ENCODE measurements around the gene TP53I13.
"Not testable (repeated sequence)": the region's sequence is repeated elsewhere in the genome, so short reads cannot be mapped to it uniquely, and the experiment has no call there.

Gene TP53I13

GRCh38 chr17:29568331-29569244 is at the start of gene TP53I13:
TP53I13 (plus strand) TSS chr17:29568701; CDS start chr17:29568759, 58 bp downstream.
- peak; percentile 94 for DNase-seq

GRCh38 chr17:29524692-29525091 is 43.8 kb upstream of the TP53I13 start:
- no peak for DNase-seq

- DNase-seq = no peak
These were observed 42.2 kb upstream of the TP53I13 start for GRCh38 chr17:29526322-29526721.

GRCh38 chr17:29533976-29534375 is 34.5 kb upstream of the TP53I13 start:
- no peak for DNase-seq

GRCh38 chr17:29544066-29544465 is 24.4 kb upstream of the TP53I13 start:
- DNase-seq = no peak

- no peak for DNase-seq
These were observed 22.4 kb upstream of the TP53I13 start for GRCh38 chr17:29546085-29546484.

GRCh38 chr17:29546830-29547229 is 21.7 kb upstream of the TP53I13 start:
- DNase-seq = no peak

GRCh38 chr17:29549177-29549923 is 19.2 kb upstream of the TP53I13 start:
- no peak for DNase-seq

GRCh38 chr17:29555840-29556239 is 12.7 kb upstream of the TP53I13 start:
- no peak for DNase-seq

- no peak for DNase-seq
These were observed 11.3 kb upstream of the TP53I13 start for GRCh38 chr17:29557085-29557738.

- no peak for DNase-seq
These were observed 10.8 kb upstream of the TP53I13 start for GRCh38 chr17:29557739-29558116.

GRCh38 chr17:29558139-29558538 is 10.4 kb upstream of the TP53I13 start:
- DNase-seq = not testable (repeated sequence)

GRCh38 chr17:29559640-29560039 is 8.9 kb upstream of the TP53I13 start:
- no peak for DNase-seq

- DNase-seq = no peak
These were observed 8.2 kb upstream of the TP53I13 start for GRCh38 chr17:29560316-29560715.

- DNase-seq = no peak
These were observed 6.7 kb upstream of the TP53I13 start for GRCh38 chr17:29561554-29562517.

GRCh38 chr17:29562615-29563014 is 5.9 kb upstream of the TP53I13 start:
- DNase-seq = no peak

GRCh38 chr17:29563816-29564215 is 4.7 kb upstream of the TP53I13 start:
- no peak for DNase-seq

GRCh38 chr17:29565643-29566472 is 2.6 kb upstream of the TP53I13 start:
- peak; percentile 66 for DNase-seq

- peak; percentile 66 for DNase-seq
These were observed 1.8 kb upstream of the TP53I13 start, which contains the start of gene ABHD15 for GRCh38 chr17:29566473-29567303. ABHD15 (minus strand) TSS chr17:29567037; CDS start chr17:29566966, 71 bp downstream.

GRCh38 chr17:29567304-29567553 is 1.3 kb upstream of the TP53I13 start:
- no peak for DNase-seq
